K562 (cell line): ENCODE data around the gene SLC35G6. TPM values are rescaled to one million over a fixed set of nuclear protein-coding genes. Genes with fewer than 3 reads are reported as not detected.

Experiments
- ATAC-seq: fragments of 200-7000 bp; cut with Tn5 transposase; 3 replicates; pipeline ENCODE4 v1.9.1; 2020; ENCODE audit warnings: moderate library complexity
- BruUV-seq: library from RNA; stranded (reverse); fragments of 400-500 nt; replicated peaks from 2 replicates; lab custom pipeline; 2021; lab: Mats Ljungman, UMichigan
- CTCF ChIA-PET: fragments of 300-600 bp; formaldehyde crosslinking; extraction: SDS; loops from one replicate; lab custom pipeline; 2021; ENCODE audit warnings: low intra/inter-chr PET ratio; lab: Yijun Ruan, JAX
- POLR2A ChIA-PET: fragments of 300-600, 350-650 bp; sonication (Branson Sonifier 250); formaldehyde crosslinking; extraction: SDS; loops from one replicate; lab custom pipeline; 2021; ENCODE audit warnings: antibody characterized with exemption, inconsistent platforms; lab: Yijun Ruan, JAX
- DNase-seq, 4 experiments: peaks; one replicate each; pipeline versions ENCODE4 v3.0.0 to v3.0.0-alpha.2; 2011 to 2018; ENCODE audit warnings: low spot score in 3 of 4, mixed read lengths in 3 of 4; ENCODE audit errors: extremely low read depth in 1 of 4
- FAIRE-seq: peaks from 2 replicates; lab custom pipeline; 2011; peaks lifted over from hg19 to GRCh38; lab: Jason Lieb, UNC
- H2AFZ ChIP-seq: 2 replicates; pipeline ENCODE4 v1.6.0; 2011; ENCODE audit warnings: low read depth, low read length, control low read depth, inconsistent platforms
- H3K27ac ChIP-seq: fragments of 200-600 bp; 3 replicates; pipeline ENCODE4 v1.8.0; 2011; ENCODE audit warnings: low read depth, mild to moderate bottlenecking, control low read depth, inconsistent platforms, low read length, moderate library complexity, mixed read lengths; ENCODE audit errors: extremely low read depth
- H3K27me3 ChIP-seq, 2 experiments: fragments of 300-600 bp in 1 of 2; 2 replicates in 1 of 2; 3 replicates in 1 of 2; pipeline versions ENCODE4 v1.6.0 to v1.8.0; 2011; ENCODE audit warnings: inconsistent platforms in 2 of 2, low read length in 2 of 2, mild to moderate bottlenecking in 1 of 2, mixed read lengths in 1 of 2, moderate library complexity in 1 of 2; ENCODE audit not compliant: control insufficient read depth in 2 of 2, insufficient read depth in 2 of 2
- H3K36me3 ChIP-seq: fragments of 300-600 bp; 3 replicates; pipeline ENCODE4 v1.8.0; 2011; ENCODE audit warnings: mild to moderate bottlenecking, low read length, inconsistent platforms; ENCODE audit not compliant: control insufficient read depth, insufficient read depth
- H3K4me1 ChIP-seq, 2 experiments: fragments of 200-600 bp in 1 of 2; replicated peaks in 1 of 2; 2 replicates in 1 of 2; 3 replicates in 1 of 2; pipeline versions ENCODE4 v1.5.1 to v1.8.0; 2011; ENCODE audit warnings: inconsistent platforms in 2 of 2, low read length in 2 of 2, mild to moderate bottlenecking in 1 of 2, mixed read lengths in 1 of 2, moderate library complexity in 1 of 2; ENCODE audit not compliant: control insufficient read depth in 2 of 2, insufficient read depth in 2 of 2
- H3K4me2 ChIP-seq: 2 replicates; pipeline ENCODE4 v1.6.1; 2011; ENCODE audit warnings: low read length, control low read depth, inconsistent platforms, mixed read lengths; ENCODE audit not compliant: insufficient read depth
- H3K4me3 ChIP-seq: fragments of 200-600 bp; sonication (generic), shearing (Covaris generic); 2 replicates; pipeline ENCODE4 v1.5.1; 2016; ENCODE audit warnings: control low read depth, inconsistent platforms
- H3K79me2 ChIP-seq: fragments of 200-600 bp; 3 replicates; pipeline ENCODE4 v1.8.0; 2011; ENCODE audit warnings: low read length, inconsistent platforms; ENCODE audit not compliant: control insufficient read depth, insufficient read depth
- H3K9ac ChIP-seq, 2 experiments: 2 replicates each; pipeline versions ENCODE4 v1.6.0 to v1.6.1; 2011; ENCODE audit warnings: low read depth in 2 of 2, low read length in 2 of 2, control low read depth in 1 of 2, inconsistent platforms in 1 of 2, mild to moderate bottlenecking in 1 of 2, mixed read lengths in 1 of 2; ENCODE audit not compliant: insufficient read depth in 1 of 2
- H3K9me1 ChIP-seq: one replicate; pipeline ENCODE4 v1.6.0; 2011; ENCODE audit warnings: inconsistent platforms, mild to moderate bottlenecking, low read length, moderate library complexity; ENCODE audit not compliant: control insufficient read depth, insufficient read depth
- H3K9me3 ChIP-seq: replicated peaks from 2 replicates; pipeline ENCODE4 v1.5.1; 2011; ENCODE audit warnings: low read depth, low read length, inconsistent platforms; ENCODE audit not compliant: control insufficient read depth, insufficient read depth
- H4K20me1 ChIP-seq: replicated peaks from 2 replicates; pipeline ENCODE4 v1.6.1; 2011; ENCODE audit warnings: low read length, inconsistent platforms, mixed read lengths; ENCODE audit not compliant: control insufficient read depth, insufficient read depth
- BCL6 ChIP-seq: fragments of 250-450 bp; sonication (Bioruptor Pico); IDR thresholded peaks from 2 replicates; pipeline ENCODE4 v1.4.0; 2020
- BDP1 ChIP-seq: IDR thresholded peaks from 3 replicates; pipeline ENCODE4 v1.6.1; 2011; ENCODE audit not compliant: insufficient read length, insufficient read depth
- FOXJ2 ChIP-seq: fragments of 200-800 bp; sonication (Bioruptor generic); IDR thresholded peaks from 2 replicates; pipeline ENCODE4 v1.6.1; 2016; ENCODE audit warnings: missing genetic modification characterization, missing compliant biosample characterization
- NCOA1 ChIP-seq: fragments of 450-650 bp; IDR thresholded peaks from 2 replicates; pipeline ENCODE4 v1.6.1; 2016; ENCODE audit warnings: low read depth
- NCOA6 ChIP-seq: fragments of 450-650 bp; IDR thresholded peaks from 2 replicates; pipeline ENCODE4 v1.6.1; 2017; ENCODE audit warnings: mild to moderate bottlenecking
- SRSF3 ChIP-seq: fragments of 200-400 bp; formaldehyde crosslinking; IDR thresholded peaks from 2 replicates; pipeline ENCODE4 v1.6.1; 2016; ENCODE audit warnings: mild to moderate bottlenecking, low read length, moderate library complexity; ENCODE audit not compliant: insufficient read depth
- STAT5A ChIP-seq: IDR thresholded peaks from 2 replicates; pipeline ENCODE4 v1.6.1; 2012; ENCODE audit warnings: low read length, inconsistent platforms, borderline replicate concordance
- UBTF ChIP-seq, 2 experiments: IDR thresholded peaks; 2 replicates each; pipeline ENCODE4 v1.6.1; 2012; ENCODE audit warnings: improper control_type of control experiment in 2 of 2, low read depth in 2 of 2, low read length in 2 of 2, borderline replicate concordance in 1 of 2
- ZBTB34 ChIP-seq: fragments of 250-450 bp; sonication (Bioruptor Pico); IDR thresholded peaks from 2 replicates; pipeline ENCODE4 v1.8.0; 2021; ENCODE audit warnings: mild to moderate bottlenecking, moderate library complexity
- ZNF384 ChIP-seq: IDR thresholded peaks from 2 replicates; pipeline ENCODE4 v1.6.1; 2012; ENCODE audit warnings: low read depth, low read length, improper control_type of control experiment
- ZNF639 ChIP-seq, 2 experiments: fragments of 200-800 bp in 1 of 2; sonication (Bioruptor generic) in 1 of 2; sonication (generic) in 1 of 2; formaldehyde crosslinking in 1 of 2; IDR thresholded peaks in 1 of 2; conservative IDR thresholded peaks in 1 of 2; 2 replicates each; pipeline versions ENCODE4 v1.5.0 to v1.6.1; 2016 to 2020; ENCODE audit warnings: missing compliant biosample characterization in 1 of 2, missing genetic modification characterization in 1 of 2, missing genetic modification reagents in 1 of 2
- WGBS: fragments of 100-300 bp; shearing (Covaris generic); methylation state at CpG from one replicate; pipeline ENCODE4 v1.1.6; 2016; ENCODE audit warnings: low coverage, mixed read lengths; ENCODE audit not compliant: insufficient coverage; ENCODE audit errors: missing lambda C conversion rate; 5-methylcytosine and 5-hydroxymethylcytosine counted together
- in situ Hi-C: fragments of 300-500 bp; cut with MboI; formaldehyde crosslinking; loops from 4 replicates; pipeline ENCODE4 v1.15.0; 2018; ENCODE audit warnings: inconsistent platforms, mixed read lengths
- intact Hi-C: fragments of 100-400 bp; cut with micrococcal nuclease; formaldehyde crosslinking; loops from 2 replicates; pipeline ENCODE4 v1.14.2; 2022
- polyA plus RNA-seq, 8 experiments: library from polyadenylated mRNA; depleted of rRNA in 4 of 8; stranded (reverse) in 5 of 8; unstranded in 3 of 8; fragments of >200 nt; fragmentation: Nextera tagmentation in 2 of 8; fragmentation: Illumina TruSeq in 1 of 8; extraction: Ambion mirVana in 2 of 8; extraction: Trizol in 1 of 8; gene quantifications; 2 replicates each; pipeline versions ENCODE4 v1.2.1 to v1.2.3, GENCODE V29; 2011 to 2014; ENCODE audit warnings: inconsistent platforms in 1 of 8, missing spikeins in 1 of 8
- total RNA-seq, 7 experiments: library from RNA; depleted of rRNA in 6 of 7; stranded (reverse); fragments of >200 nt in 6 of 7; fragmentation: Illumina TruSeq in 2 of 7; extraction: Trizol in 2 of 7; gene quantifications; 2 replicates each; pipeline versions ENCODE4 v1.2.1 to v1.2.3, GENCODE V29; 2011 to 2021; ENCODE audit warnings: low replicate concordance in 1 of 7

Gene SLC35G6
- total and polyA plus RNA-seq, 9 of the 15 experiments (the other 6 are each of a cell fraction or from before 2014, with no cell fraction given) = not detected

- peak; percentile 35; the same call in 1 of the 2 replicates for TF ChIP-seq NCOA6
- TF ChIP-seq BDP1 = no peak
Measured at GRCh38 chr17:7478276-7479212, 2.7 kb upstream of the SLC35G6 start (continued).

GRCh38 chr17:7479213-7480088, 1.8 kb upstream of the SLC35G6 start, which contains the start of gene ZBTB4:
ZBTB4 (minus strand) TSS chr17:7479631; CDS start chr17:7466801, 12,830 bp downstream.
- intact Hi-C loops = loop anchor here (5.0 kb wide), 3 partner anchors 42 to 127 kb away; partner anchors contain the start of genes FGF11, KCTD11, TMEM102 and TMEM256
- in situ Hi-C loops = no loop called here
- no peak for FAIRE-seq
- Histone ChIP-seq H3K4me1 (peaks cover 39 to 69% of the 10 kb centered on the region in 2 experiments), H3K4me3 (peak within 1 kb of the TSS; percentile 70), H3K79me2 (peaks cover 60% of the 10 kb centered on the region), H3K36me3 (no peaks in the 10 kb centered on the region; the same call in 1 of the 3 replicates), H4K20me1 (0 out of 2 replicates have a peak, but pooled peaks cover 13% of the 10 kb centered on the region), H3K27ac (peak within 1 kb of the TSS; percentile 92), H3K9me1 (no peaks in the 10 kb centered on the region), H3K27me3 (no peaks in the 10 kb centered on the region), H3K9me3 (no peaks in the 10 kb centered on the region), H2AFZ (peak within 1 kb of the TSS; percentile 51), H3K4me2 (peak within 1 kb of the TSS; percentile 93), H3K9ac (peak within 1 kb of the TSS; percentile 82 to 94)
- no TSS peak for BruUV-seq
- peak; percentile 64 to 76 (median 67) for DNase-seq
- ChIA-PET POLR2A (interaction anchor here (0.5 to 1.3 kb wide), 10 partner anchors 9 to 127 kb away, joined by 3 to 7 read pairs (median 4); partner anchors contain the start of gene TMEM256), CTCF (interaction anchor here (1.0 kb wide), 1 partner anchor 127 kb away, joined by 4 read pairs; no protein-coding TSS in a partner anchor)
- peak; percentile 18 for ATAC-seq
- 1% methylated on average over 18 of the region's 92 CpGs for WGBS
- TF ChIP-seq STAT5A = no peak
- TF ChIP-seq NCOA1 = no peak
- TF ChIP-seq SRSF3 = no peak
- TF ChIP-seq ZBTB34 (CRISPR knock-in tag) = no peak
- TF ChIP-seq FOXJ2 = no peak
- no peak for TF ChIP-seq BCL6 (CRISPR knock-in tag)
- 0 out of 4 replicates have a peak, but pooled peaks of 1 of the 2 experiments have one; percentile 31 for TF ChIP-seq UBTF (IDR thresholded peaks at IDR 0.05; ENCODE audit: borderline replicate concordance in 1 of 2, low read depth in 2 of 2, low read length in 2 of 2)
- peak in 1 of 2 experiments; percentile 97; a peak in 2 of 4 replicates for TF ChIP-seq ZNF639 (CRISPR knock-in tag; conservative IDR thresholded peaks at IDR 0.05 in 1 of 2, IDR thresholded peaks at IDR 0.05 in 1 of 2)
- no peak for TF ChIP-seq ZNF384
